HepG2 (cell line): ENCODE data around the gene MATR3. TPM values are rescaled to one million over a fixed set of nuclear protein-coding genes. Genes with fewer than 3 reads are reported as not detected.

ENCODE experiments used
- ATAC-seq: fragments of 200-7000 bp; cut with Tn5 transposase; 3 replicates; pipeline ENCODE4 v1.9.1; 2020; ENCODE audit warnings: mild to moderate bottlenecking, moderate library complexity
- BruUV-seq: library from RNA; stranded (reverse); fragments of 400-500 nt; replicated peaks from 2 replicates; lab custom pipeline; 2021; lab: Mats Ljungman, UMichigan
- CTCF ChIA-PET: fragments of 300-600 bp; formaldehyde crosslinking; extraction: SDS; loops from one replicate; lab custom pipeline; 2021; ENCODE audit warnings: low total read pairs, inconsistent platforms, low intra/inter-chr PET ratio; lab: Yijun Ruan, JAX
- POLR2A ChIA-PET: fragments of 350-600 bp; sonication (Branson Sonifier 250); formaldehyde crosslinking; loops from one replicate; lab custom pipeline; 2020; ENCODE audit warnings: antibody characterized with exemption, inconsistent platforms; lab: Yijun Ruan, JAX
- DNase-seq: peaks from one replicate; pipeline ENCODE4 v3.0.0-alpha.2; 2015; ENCODE audit warnings: low spot score
- FAIRE-seq: peaks from 3 replicates; lab custom pipeline; 2011; peaks lifted over from hg19 to GRCh38; lab: Jason Lieb, UNC
- H2AFZ ChIP-seq: one replicate; pipeline ENCODE4 v1.6.1; 2011; ENCODE audit warnings: low read length, inconsistent platforms
- H3K27ac ChIP-seq: fragments of 300-600 bp; 3 replicates; pipeline ENCODE4 v1.8.0; 2011; ENCODE audit warnings: mixed run types, mild to moderate bottlenecking, mixed read lengths, low read length, inconsistent platforms; ENCODE audit not compliant: insufficient read depth; ENCODE audit errors: extremely low read length
- H3K27me3 ChIP-seq, 2 experiments: fragments of 200-600 bp in 1 of 2; 2 replicates in 1 of 2; 3 replicates in 1 of 2; pipeline versions ENCODE4 v1.6.0 to v1.8.0; 2011; ENCODE audit warnings: low read length in 2 of 2, mild to moderate bottlenecking in 2 of 2, moderate library complexity in 2 of 2, inconsistent platforms in 1 of 2; ENCODE audit not compliant: insufficient read depth in 2 of 2, control insufficient read depth in 1 of 2
- H3K36me3 ChIP-seq, 2 experiments: fragments of 200-600 bp in 1 of 2; replicated peaks in 1 of 2; 2 replicates in 1 of 2; 3 replicates in 1 of 2; pipeline versions ENCODE4 v1.5.1 to v1.8.0; 2011; ENCODE audit warnings: low read length in 2 of 2, inconsistent platforms in 1 of 2; ENCODE audit not compliant: insufficient read depth in 2 of 2, control insufficient read depth in 1 of 2
- H3K4me1 ChIP-seq: 2 replicates; pipeline ENCODE4 v1.5.1; 2012; ENCODE audit warnings: low read length, inconsistent platforms; ENCODE audit not compliant: insufficient read depth
- H3K4me2 ChIP-seq: 2 replicates; pipeline ENCODE4 v1.6.0; 2011; ENCODE audit warnings: low read depth, low read length, inconsistent platforms
- H3K4me3 ChIP-seq, 3 experiments: fragments of 200-600 bp in 1 of 3; sonication (generic), shearing (Covaris generic) in 1 of 3; replicated peaks in 1 of 3; 2 replicates each; pipeline ENCODE4 v1.5.1; 2011 to 2016; ENCODE audit warnings: low read length in 3 of 3, inconsistent platforms in 2 of 3, low read depth in 2 of 3, mild to moderate bottlenecking in 2 of 3, control low read depth in 1 of 3, mixed read lengths in 1 of 3; ENCODE audit not compliant: insufficient read depth in 1 of 3
- H3K79me2 ChIP-seq: one replicate; pipeline ENCODE4 v1.6.1; 2011; ENCODE audit warnings: low read length, inconsistent platforms; ENCODE audit not compliant: insufficient read depth
- H3K9ac ChIP-seq: 2 replicates; pipeline ENCODE4 v1.6.0; 2011; ENCODE audit warnings: mild to moderate bottlenecking, low read depth, low read length, inconsistent platforms; ENCODE audit not compliant: insufficient read depth
- H3K9me3 ChIP-seq: 2 replicates; pipeline ENCODE4 v1.5.1; 2012; ENCODE audit warnings: mild to moderate bottlenecking, low read length
- H4K20me1 ChIP-seq: 2 replicates; pipeline ENCODE4 v1.6.0; 2011; ENCODE audit warnings: inconsistent platforms, mild to moderate bottlenecking, low read length, moderate library complexity; ENCODE audit not compliant: insufficient read depth
- ARNT2 ChIP-seq: sonication (generic); formaldehyde crosslinking; IDR thresholded peaks from 2 replicates; pipeline ENCODE4 v1.8.0; 2022; ENCODE audit warnings: mild to moderate bottlenecking, low read depth, missing genetic modification reagents, moderate library complexity
- CEBPB ChIP-seq: IDR thresholded peaks from 2 replicates; pipeline ENCODE4 v1.6.1; 2011; ENCODE audit warnings: low read depth, low read length, improper control_type of control experiment, borderline replicate concordance
- DR1 ChIP-seq: sonication (generic); formaldehyde crosslinking; IDR thresholded peaks from 2 replicates; pipeline ENCODE4 v1.8.0; 2021; ENCODE audit warnings: mild to moderate bottlenecking, missing genetic modification reagents, inconsistent platforms
- HMG20B ChIP-seq: conservative IDR thresholded peaks from 2 replicates; pipeline ENCODE4 v1.6.1; 2016; ENCODE audit warnings: missing genetic modification reagents, missing compliant biosample characterization
- MAZ ChIP-seq, 2 experiments: sonication (generic) in 1 of 2; formaldehyde crosslinking in 1 of 2; IDR thresholded peaks; 2 replicates each; pipeline versions ENCODE4 v1.5.0 to v1.6.1; 2012 to 2020; ENCODE audit warnings: low read depth in 2 of 2, mild to moderate bottlenecking in 2 of 2, borderline replicate concordance in 1 of 2, improper control_type of control experiment in 1 of 2, low read length in 1 of 2, missing genetic modification reagents in 1 of 2, moderate library complexity in 1 of 2
- MZF1 ChIP-seq: sonication (generic); formaldehyde crosslinking; IDR thresholded peaks from 2 replicates; pipeline ENCODE4 v1.8.1; 2023; ENCODE audit warnings: mild to moderate bottlenecking, missing genetic modification reagents, borderline replicate concordance
- NAIF1 ChIP-seq: sonication (generic); formaldehyde crosslinking; IDR thresholded peaks from 2 replicates; pipeline ENCODE4 v1.5.0; 2020; ENCODE audit warnings: mild to moderate bottlenecking, missing genetic modification reagents, borderline replicate concordance
- NFE2L1 ChIP-seq: sonication (generic); formaldehyde crosslinking; IDR thresholded peaks from 2 replicates; pipeline ENCODE4 v1.4.0; 2020; ENCODE audit warnings: missing genetic modification reagents, mild to moderate bottlenecking, borderline replicate concordance
- PATZ1 ChIP-seq: sonication (generic); formaldehyde crosslinking; IDR thresholded peaks from 2 replicates; pipeline ENCODE4 v1.4.0; 2020; ENCODE audit warnings: missing genetic modification reagents
- PPARG ChIP-seq: conservative IDR thresholded peaks from 2 replicates; pipeline ENCODE4 v1.6.1; 2016; ENCODE audit warnings: missing biosample characterization, missing genetic modification reagents
- PRMT3 ChIP-seq: sonication (generic); formaldehyde crosslinking; IDR thresholded peaks from 2 replicates; pipeline ENCODE4 v1.8.1; 2022; ENCODE audit warnings: low read depth, mild to moderate bottlenecking, moderate library complexity, missing genetic modification reagents, borderline replicate concordance
- SAP130 ChIP-seq: IDR thresholded peaks from 2 replicates; pipeline ENCODE4 v1.6.1; 2016; ENCODE audit warnings: low read depth
- SOX5 ChIP-seq: IDR thresholded peaks from 2 replicates; pipeline ENCODE4 v1.6.1; 2016; ENCODE audit warnings: borderline replicate concordance
- STAT5B ChIP-seq: sonication (generic); formaldehyde crosslinking; IDR thresholded peaks from 2 replicates; pipeline ENCODE4 v1.4.0; 2020; ENCODE audit warnings: missing genetic modification reagents
- TSC22D2 ChIP-seq: sonication (generic); formaldehyde crosslinking; IDR thresholded peaks from 2 replicates; pipeline ENCODE4 v1.5.1; 2020; ENCODE audit warnings: missing genetic modification reagents, mild to moderate bottlenecking, borderline replicate concordance
- ZNF230 ChIP-seq: sonication (generic); formaldehyde crosslinking; IDR thresholded peaks from 2 replicates; pipeline ENCODE4 v1.4.0; 2020; ENCODE audit warnings: mild to moderate bottlenecking, missing genetic modification reagents
- ZNF275 ChIP-seq: sonication (generic); formaldehyde crosslinking; IDR thresholded peaks from 2 replicates; pipeline ENCODE4 v1.8.0; 2022; ENCODE audit warnings: missing genetic modification reagents, mild to moderate bottlenecking, inconsistent platforms, borderline replicate concordance
- ZNF44 ChIP-seq: sonication (generic); formaldehyde crosslinking; IDR thresholded peaks from 2 replicates; pipeline ENCODE4 v1.5.1; 2020; ENCODE audit warnings: mild to moderate bottlenecking, missing genetic modification reagents
- ZNF468 ChIP-seq: sonication (generic); formaldehyde crosslinking; IDR thresholded peaks from 2 replicates; pipeline ENCODE4 v1.8.0; 2022; ENCODE audit warnings: mild to moderate bottlenecking, moderate library complexity, missing genetic modification reagents
- ZNF576 ChIP-seq: sonication (generic); formaldehyde crosslinking; IDR thresholded peaks from 2 replicates; pipeline ENCODE4 v1.4.0; 2020; ENCODE audit warnings: mild to moderate bottlenecking, missing genetic modification reagents
- WGBS: methylation state at CpG from one replicate; pipeline ENCODE4 v1.1.6; 2017; ENCODE audit warnings: low lambda C conversion rate; 5-methylcytosine and 5-hydroxymethylcytosine counted together
- in situ Hi-C: cut with HindIII; loops from 2 replicates; pipeline ENCODE4 v1.10.0; 2017; ENCODE audit warnings: low pct_unique_long_range_greater_than_20kb; ENCODE audit not compliant: extremely low pct_ligation_motif_present
- intact Hi-C: fragments of 100-400 bp; cut with micrococcal nuclease; formaldehyde crosslinking; loops from one replicate; pipeline ENCODE4 v1.10.0; 2022; ENCODE audit not compliant: unreplicated experiment
- polyA plus RNA-seq, 8 experiments: library from polyadenylated mRNA; depleted of rRNA in 3 of 8; stranded (reverse) in 7 of 8; unstranded in 1 of 8; fragments of >200 nt; fragmentation: Illumina TruSeq in 4 of 8; extraction: Trizol in 4 of 8; gene quantifications; 2 replicates each; pipeline versions ENCODE4 v1.2.1 to v1.2.3, GENCODE V29; 2011 to 2016; ENCODE audit warnings: low read depth in 4 of 8, missing spikeins in 1 of 8, mixed read lengths in 1 of 8; ENCODE audit not compliant: insufficient read depth in 1 of 8
- total RNA-seq, 5 experiments: library from RNA; depleted of rRNA; stranded (reverse); fragments of >200 nt; fragmentation: Illumina TruSeq; extraction: Trizol; gene quantifications; 2 replicates each; pipeline ENCODE4 v1.2.3, GENCODE V29; 2016; ENCODE audit warnings: low read depth in 1 of 5

MATR3 gene
- total and polyA plus RNA-seq, 2 of the 13 experiments (the other 11 are each of a cell fraction or from before 2014, with no cell fraction given), result 94.2 to 341 TPM

- Histone ChIP-seq H3K9ac (no peak overlapping the region), H4K20me1 (peaks cover 100% of the 10 kb centered on the region), H2AFZ (no peak overlapping the region), H3K36me3 (peaks cover 0 to 16% of the 10 kb centered on the region in 2 experiments; a peak in 2 of 5 replicates), H3K27ac (no peak overlapping the region), H3K4me2 (0 out of 2 replicates have a peak overlapping the region, but pooled peaks have one; percentile 2), H3K79me2 (peaks cover 100% of the 10 kb centered on the region), H3K27me3 (no peaks in the 10 kb centered on the region), H3K4me3 (no peak overlapping the region), H3K4me1 (peaks cover 90% of the 10 kb centered on the region), H3K9me3 (no peaks in the 10 kb centered on the region)
- 90% methylated on average over 3 of the region's 3 CpGs for WGBS
- FAIRE-seq (no peak), ATAC-seq (no peak), DNase-seq (no peak)
- ChIA-PET CTCF (no interaction called here), POLR2A (interaction anchor here (1.8 kb wide), 1 partner anchor 13 kb away, joined by 8 read pairs; the partner anchor contains the start of gene MATR3)
- BruUV-seq, result no TSS peak
- intact Hi-C loops (no loop called here), in situ Hi-C loops (no loop called here)
- TF ChIP-seq TSC22D2 (CRISPR knock-in tag) (no peak), NFE2L1 (CRISPR knock-in tag) (no peak), SAP130 (no peak), PATZ1 (CRISPR knock-in tag) (no peak), ZNF468 (no peak), NAIF1 (no peak), DR1 (CRISPR knock-in tag) (no peak), ZNF44 (no peak), MAZ (IDR thresholded peaks at IDR 0.05; ENCODE audit: borderline replicate concordance, low read depth, low read length) (no peak), MAZ (CRISPR knock-in tag; IDR thresholded peaks at IDR 0.05; ENCODE audit: low read depth) (no peak), ARNT2 (CRISPR knock-in tag) (no peak), SOX5 (no peak), ZNF576 (CRISPR knock-in tag) (no peak), PRMT3 (CRISPR knock-in tag) (no peak), MZF1 (no peak), ZNF275 (CRISPR knock-in tag) (no peak), HMG20B (CRISPR knock-in tag) (no peak), STAT5B (CRISPR knock-in tag) (no peak), CEBPB (no peak), ZNF230 (CRISPR knock-in tag) (no peak), PPARG (CRISPR knock-in tag) (no peak)
Observed at GRCh38 chr5:139306628-139307379, 13.3 kb downstream of the MATR3 start.
